22Rv1 (cell line): ENCODE results near the gene ING2.
"Not testable (repeated sequence)": the region's sequence is repeated elsewhere in the genome, so short reads cannot be mapped to it uniquely, and the experiment has no call there.

Experiments used
- H3K27ac ChIP-seq: fragments of 450-650 bp; 2 replicates; pipeline ENCODE4 v1.5.1; 2017
- CTCF ChIP-seq: fragments of 450-650 bp; IDR thresholded peaks from 2 replicates; pipeline ENCODE4 v1.5.1; 2017; ENCODE audit warnings: mild to moderate bottlenecking
- ZFX ChIP-seq: fragments of 450-650 bp; IDR thresholded peaks from 2 replicates; pipeline ENCODE4 v1.6.1; 2017; ENCODE audit warnings: antibody characterized with exemption, borderline replicate concordance

Gene ING2, protein sequence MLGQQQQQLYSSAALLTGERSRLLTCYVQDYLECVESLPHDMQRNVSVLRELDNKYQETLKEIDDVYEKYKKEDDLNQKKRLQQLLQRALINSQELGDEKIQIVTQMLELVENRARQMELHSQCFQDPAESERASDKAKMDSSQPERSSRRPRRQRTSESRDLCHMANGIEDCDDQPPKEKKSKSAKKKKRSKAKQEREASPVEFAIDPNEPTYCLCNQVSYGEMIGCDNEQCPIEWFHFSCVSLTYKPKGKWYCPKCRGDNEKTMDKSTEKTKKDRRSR

GRCh38 chr4:183504930-183505610 lies at the start of gene ING2:
ING2 (plus strand) TSS chr4:183505058; CDS start chr4:183505196, 138 bp downstream.
- H3K27ac ChIP-seq, result peak within 1 kb of the TSS; percentile 97
- TF ChIP-seq CTCF (no peak), ZFX (no peak)

- H3K27ac ChIP-seq, result no peak overlapping the region
- TF ChIP-seq ZFX (no peak), CTCF (no peak)
These were observed 49.2 kb upstream of the ING2 start for GRCh38 chr4:183455431-183456195.

DNA sequence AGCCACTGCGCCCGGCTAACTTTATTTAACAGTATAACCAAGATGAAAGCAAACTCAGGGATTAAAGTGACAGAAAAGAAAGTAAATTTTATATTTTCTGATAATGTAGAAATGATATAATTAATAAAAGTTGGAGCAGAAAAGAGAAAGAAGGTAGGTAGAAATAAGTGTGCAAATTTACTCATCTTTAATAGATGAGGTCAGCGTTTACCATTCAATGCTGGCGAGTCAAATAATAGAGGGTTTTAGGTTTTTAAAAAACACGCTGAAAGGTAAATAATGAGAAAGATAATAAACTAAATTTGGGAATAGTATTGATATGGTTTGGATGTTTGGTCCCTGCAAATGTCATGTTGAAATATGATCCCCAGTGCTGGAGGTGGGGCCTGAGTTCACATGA lies 46.9 kb upstream of the ING2 start:
- TF ChIP-seq ZFX (no peak), CTCF (no peak)
- H3K27ac ChIP-seq, result no peak overlapping the region

GRCh38 chr4:183463903-183464619 lies 40.8 kb upstream of the ING2 start:
- not testable (repeated sequence) for H3K27ac ChIP-seq

DNA sequence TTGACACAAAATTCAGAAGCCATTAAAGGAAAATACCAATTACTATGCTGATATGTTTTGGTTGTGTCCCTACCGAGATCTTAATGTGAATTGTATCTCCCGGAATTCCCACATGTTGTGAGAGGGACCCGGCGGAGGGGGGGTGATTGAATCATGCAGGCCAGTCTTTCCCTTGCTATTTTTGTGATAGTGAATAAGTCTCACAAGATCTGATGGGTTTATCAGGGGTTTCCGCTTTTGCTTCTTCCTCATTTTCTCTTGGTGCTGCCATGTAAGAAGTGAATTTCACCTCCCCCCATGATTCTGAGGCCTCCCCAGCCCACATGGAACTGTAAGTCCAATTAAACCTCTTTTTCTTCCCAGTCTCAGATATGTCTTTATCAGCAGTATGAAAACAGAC lies 39.0 kb upstream of the ING2 start:
- not testable (repeated sequence) for H3K27ac ChIP-seq

GRCh38 chr4:183467246-183467645 lies 37.6 kb upstream of the ING2 start:
- TF ChIP-seq ZFX, result no peak
- no peak for TF ChIP-seq CTCF
- no peak overlapping the region for H3K27ac ChIP-seq

- TF ChIP-seq ZFX, result no peak
- TF ChIP-seq CTCF, result no peak
These were observed 36.4 kb upstream of the ING2 start for GRCh38 chr4:183468210-183469095.

More at GRCh38 chr4:183468210-183469095, 36.4 kb upstream of the ING2 start:
- no peak overlapping the region for H3K27ac ChIP-seq
